ENCODE measurements around the gene ANKRD33B. TPM values are rescaled to one million over a fixed set of nuclear protein-coding genes. Genes with fewer than 3 reads are reported as not detected.

The ANKRD33B gene
- polyA plus RNA-seq, 3 donors, result 0.05 TPM; not detected in 2

GRCh38 chr5:10532421-10532820 lies 31.4 kb upstream of the ANKRD33B start:
- no peak overlapping the region for H3K27ac Mint-ChIP-seq
- H3K36me3 Mint-ChIP-seq, result no peaks in the 10 kb centered on the region
- Histone ChIP-seq H3K4me2 (replicated peaks; ENCODE audit: extremely low read depth, low read length, poor library complexity, severe bottlenecking) (no peak overlapping the region), H3K9ac (ENCODE audit: insufficient read depth, low read length, poor library complexity, severe bottlenecking) (no peak overlapping the region), H3K79me2 (ENCODE audit: insufficient read depth, low read length) (no peaks in the 10 kb centered on the region), H3K4me3 (replicated peaks in 1 of 3; ENCODE audit: low read depth in 2 of 3, low read length in 3 of 3) (no peak overlapping the region), H3K27me3 (ENCODE audit: control insufficient read depth in 2 of 2, insufficient read depth in 2 of 2, low read length in 2 of 2) (no peaks in the 10 kb centered on the region), H3K27ac (ENCODE audit: low read depth in 1 of 2, low read length in 2 of 2) (no peak overlapping the region), H4K20me1 (ENCODE audit: insufficient read depth, low read length) (no peaks in the 10 kb centered on the region), H3K4me1 (ENCODE audit: control insufficient read depth in 1 of 2, insufficient read depth in 2 of 2, low read length in 2 of 2) (peaks cover 19 to 20% of the 10 kb centered on the region in 2 donors), H3K36me3 (replicated peaks in 1 of 2; ENCODE audit: control insufficient read depth in 1 of 2, insufficient read depth in 2 of 2, low read length in 2 of 2) (no peaks in the 10 kb centered on the region), H3K9me3 (replicated peaks in 1 of 2; ENCODE audit: control insufficient read depth in 1 of 2, insufficient read depth in 1 of 2, low read length in 2 of 2) (no peaks in the 10 kb centered on the region), H2AFZ (ENCODE audit: insufficient read depth, low read depth, low read length, poor library complexity, severe bottlenecking) (no peak overlapping the region)
- no peak overlapping the region for H3K4me3 Mint-ChIP-seq
- peaks cover 5 to 9% (median 6%) of the 10 kb centered on the region in 3 donors for H3K27me3 Mint-ChIP-seq (ENCODE audit: low read depth in 3 of 3)
- TF ChIP-seq, protein P1, sequence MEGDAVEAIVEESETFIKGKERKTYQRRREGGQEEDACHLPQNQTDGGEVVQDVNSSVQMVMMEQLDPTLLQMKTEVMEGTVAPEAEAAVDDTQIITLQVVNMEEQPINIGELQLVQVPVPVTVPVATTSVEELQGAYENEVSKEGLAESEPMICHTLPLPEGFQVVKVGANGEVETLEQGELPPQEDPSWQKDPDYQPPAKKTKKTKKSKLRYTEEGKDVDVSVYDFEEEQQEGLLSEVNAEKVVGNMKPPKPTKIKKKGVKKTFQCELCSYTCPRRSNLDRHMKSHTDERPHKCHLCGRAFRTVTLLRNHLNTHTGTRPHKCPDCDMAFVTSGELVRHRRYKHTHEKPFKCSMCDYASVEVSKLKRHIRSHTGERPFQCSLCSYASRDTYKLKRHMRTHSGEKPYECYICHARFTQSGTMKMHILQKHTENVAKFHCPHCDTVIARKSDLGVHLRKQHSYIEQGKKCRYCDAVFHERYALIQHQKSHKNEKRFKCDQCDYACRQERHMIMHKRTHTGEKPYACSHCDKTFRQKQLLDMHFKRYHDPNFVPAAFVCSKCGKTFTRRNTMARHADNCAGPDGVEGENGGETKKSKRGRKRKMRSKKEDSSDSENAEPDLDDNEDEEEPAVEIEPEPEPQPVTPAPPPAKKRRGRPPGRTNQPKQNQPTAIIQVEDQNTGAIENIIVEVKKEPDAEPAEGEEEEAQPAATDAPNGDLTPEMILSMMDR (IDR thresholded peaks at IDR 0.05), result no peak
- no peak for DNase-seq
- WGBS (ENCODE audit: insufficient coverage), result 100% methylated on average over 1 of the region's 3 CpGs
- peaks cover 14% of the 10 kb centered on the region for H3K4me1 Mint-ChIP-seq
- H3K9me3 Mint-ChIP-seq, result peaks cover 0 to 2% (median 0%) of the 10 kb centered on the region in 7 donors
- intact Hi-C loops (cut with micrococcal nuclease), result no loop called here

DNA sequence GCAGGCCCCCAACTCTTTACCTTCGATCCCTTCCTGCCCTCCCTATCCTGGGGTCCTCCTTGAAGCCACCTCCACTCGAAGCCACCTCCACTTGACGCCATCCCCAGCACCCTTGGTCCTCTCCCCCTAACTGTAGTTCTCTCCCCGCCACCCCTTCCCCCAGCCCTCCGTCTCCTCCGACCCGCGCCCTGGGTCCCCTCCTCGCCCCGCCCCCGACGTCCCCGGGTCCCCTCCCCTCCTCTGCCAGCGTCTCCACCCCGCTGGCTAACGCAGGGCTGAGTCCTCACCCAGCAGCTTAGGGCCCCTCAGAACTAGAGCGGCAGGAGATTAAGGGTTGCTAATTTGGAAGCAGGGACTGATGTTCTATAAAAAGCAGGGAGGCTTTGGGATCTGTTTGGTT lies 30.6 kb upstream of the ANKRD33B start:
- Histone ChIP-seq H3K9ac (ENCODE audit: insufficient read depth, low read length, poor library complexity, severe bottlenecking) (no peak overlapping the region), H3K27me3 (ENCODE audit: control insufficient read depth in 2 of 2, insufficient read depth in 2 of 2, low read length in 2 of 2) (no peaks in the 10 kb centered on the region), H3K27ac (ENCODE audit: low read depth in 1 of 2, low read length in 2 of 2) (no peak overlapping the region), H3K79me2 (ENCODE audit: insufficient read depth, low read length) (no peaks in the 10 kb centered on the region), H3K4me3 (replicated peaks in 1 of 3; ENCODE audit: low read depth in 2 of 3, low read length in 3 of 3) (no peak overlapping the region), H3K4me2 (replicated peaks; ENCODE audit: extremely low read depth, low read length, poor library complexity, severe bottlenecking) (no peak overlapping the region), H4K20me1 (ENCODE audit: insufficient read depth, low read length) (no peaks in the 10 kb centered on the region), H3K36me3 (replicated peaks in 1 of 2; ENCODE audit: control insufficient read depth in 1 of 2, insufficient read depth in 2 of 2, low read length in 2 of 2) (no peaks in the 10 kb centered on the region), H3K9me3 (replicated peaks in 1 of 2; ENCODE audit: control insufficient read depth in 1 of 2, insufficient read depth in 1 of 2, low read length in 2 of 2) (no peaks in the 10 kb centered on the region), H2AFZ (ENCODE audit: insufficient read depth, low read depth, low read length, poor library complexity, severe bottlenecking) (peak overlapping the region; percentile 55), H3K4me1 (ENCODE audit: control insufficient read depth in 1 of 2, insufficient read depth in 2 of 2, low read length in 2 of 2) (peaks cover 27 to 28% of the 10 kb centered on the region in 2 donors)
- H3K27ac Mint-ChIP-seq, result no peak overlapping the region
- H3K36me3 Mint-ChIP-seq, result peaks cover 0 to 3% of the 10 kb centered on the region in 2 donors
- 2% methylated on average over 8 of the region's 17 CpGs for WGBS (ENCODE audit: insufficient coverage)
- peaks cover 0 to 3% (median 0%) of the 10 kb centered on the region in 7 donors for H3K9me3 Mint-ChIP-seq
- peaks cover 5 to 9% (median 6%) of the 10 kb centered on the region in 3 donors for H3K27me3 Mint-ChIP-seq (ENCODE audit: low read depth in 3 of 3)
- no peak overlapping the region for H3K4me3 Mint-ChIP-seq
- intact Hi-C loops (cut with micrococcal nuclease), result no loop called here
- H3K4me1 Mint-ChIP-seq, result peaks cover 22% of the 10 kb centered on the region
- TF ChIP-seq, protein P1 (IDR thresholded peaks at IDR 0.05), result no peak
- DNase-seq, result no peak

Measured in CD14-positive monocyte (primary cell).